NCI-H460 (cell line): ENCODE results near the gene RNF44. TPM values are rescaled to one million over a fixed set of nuclear protein-coding genes. Genes with fewer than 3 reads are reported as not detected.

Experiments used
- DNase-seq: peaks from one replicate; pipeline ENCODE4 v3.0.0-alpha.2; 2016; ENCODE audit warnings: low read depth; ENCODE audit errors: extremely low read depth
- total RNA-seq: library from RNA; depleted of rRNA; stranded (reverse); fragments of >200 nt; shearing (Covaris generic); gene quantifications from 2 replicates; pipeline ENCODE4 v1.2.3, GENCODE V29; 2014

RNF44 gene
- total RNA-seq, 1 experiment from 2014 or later: 24.5 TPM

- DNase-seq: no peak
Observed at GRCh38 chr5:176524987-176525386, 12.2 kb downstream of the RNF44 start.

- DNase-seq: no peak
Observed at GRCh38 chr5:176524138-176524537, 13.1 kb downstream of the RNF44 start.

DNA sequence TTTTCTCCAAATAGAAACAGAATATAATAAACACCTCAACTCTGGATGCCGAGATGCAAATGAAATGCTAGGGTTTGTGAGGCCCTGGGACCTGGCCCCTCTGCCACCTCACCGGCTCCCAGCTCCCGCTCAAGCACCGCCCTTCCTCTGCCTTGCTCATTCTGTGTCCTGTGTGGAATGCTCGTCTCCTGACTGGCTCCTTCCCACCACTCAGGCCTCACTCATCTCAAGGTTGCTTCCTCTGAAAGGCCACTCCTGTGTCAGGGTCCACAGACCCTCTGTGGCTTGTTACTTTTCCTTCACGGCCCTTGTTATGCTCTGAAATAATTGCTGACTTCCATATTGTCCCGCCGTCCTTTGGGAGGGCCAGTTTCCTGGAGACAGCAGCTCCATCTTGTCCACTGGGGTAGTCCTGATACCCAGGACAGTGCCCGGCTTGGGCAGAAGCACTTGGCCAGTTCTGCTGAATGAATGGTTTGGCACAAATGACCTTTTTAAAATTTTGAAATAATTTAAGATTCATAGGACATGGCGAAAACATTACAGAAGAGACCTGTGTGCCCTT lies 15.4 kb downstream of the RNF44 start:
- no peak for DNase-seq

GRCh38 chr5:176521286-176521685 lies 15.9 kb downstream of the RNF44 start:
- no peak for DNase-seq

DNA sequence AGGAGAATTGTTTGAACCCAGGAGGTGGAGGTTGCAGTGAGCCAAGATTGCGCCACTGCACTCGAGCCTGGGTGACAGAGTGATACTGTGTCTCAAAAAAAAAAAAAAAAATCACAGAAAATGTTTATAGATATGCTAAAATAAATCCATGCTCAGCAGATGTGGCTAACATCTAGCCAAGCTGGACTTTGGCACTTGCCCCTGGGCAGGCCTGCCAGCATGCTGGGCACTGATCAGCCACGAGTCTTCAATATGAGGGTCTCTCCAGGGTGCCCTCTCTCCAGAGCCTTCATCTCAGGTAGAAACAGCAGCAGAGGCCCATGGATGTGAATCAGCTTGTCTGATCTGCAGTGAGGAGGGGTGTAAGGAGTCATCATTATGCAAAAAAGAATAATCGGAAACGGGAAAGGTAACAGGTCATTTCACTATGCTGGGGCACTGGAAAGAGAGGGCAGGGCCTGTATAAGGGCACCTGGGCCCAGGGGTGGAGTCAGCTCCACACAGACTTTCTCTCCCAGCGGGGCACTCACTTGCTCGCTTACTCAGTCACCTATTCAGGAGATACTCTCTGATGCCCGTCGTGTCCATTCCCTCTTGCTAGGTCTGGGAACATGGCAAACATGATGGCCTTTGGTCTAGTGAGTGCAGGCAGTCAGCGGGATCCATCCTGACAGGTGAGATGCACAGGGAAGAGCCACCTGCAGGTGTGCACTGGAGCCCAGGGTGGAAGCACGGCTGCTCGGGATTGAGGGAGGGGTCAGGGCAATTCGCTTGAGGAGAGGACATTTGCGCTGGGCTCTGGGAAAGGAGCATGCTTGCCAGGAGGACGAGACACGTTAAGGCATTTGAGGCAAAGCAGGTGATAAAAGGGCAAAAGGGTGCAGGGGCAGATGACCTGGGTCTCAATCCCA lies 17.1 kb downstream of the RNF44 start:
- DNase-seq: no peak

GRCh38 chr5:176517053-176517661 lies 20.0 kb downstream of the RNF44 start:
- no peak for DNase-seq

DNA sequence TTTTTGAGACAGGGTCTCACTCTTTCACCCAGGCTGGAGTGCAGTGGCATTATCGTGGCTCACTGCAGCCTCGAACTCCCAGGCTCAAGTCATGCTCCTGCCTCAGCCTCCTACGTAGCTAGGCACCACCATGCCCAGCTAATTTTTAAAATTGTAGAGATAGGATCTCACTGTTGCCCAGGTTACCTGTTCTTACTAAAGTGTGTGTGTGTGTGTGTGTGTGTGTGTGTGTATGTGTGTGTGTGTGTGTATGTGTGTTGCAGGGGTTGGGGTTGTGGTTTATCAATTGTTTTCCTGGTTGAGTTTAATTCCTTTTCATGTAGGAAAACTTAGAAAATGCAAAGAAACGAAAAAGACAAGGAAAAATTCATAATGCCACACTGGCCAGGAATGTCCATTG lies 21.8 kb downstream of the RNF44 start:
- no peak for DNase-seq

GRCh38 chr5:176514244-176514950 lies 22.8 kb downstream of the RNF44 start:
- DNase-seq: no peak

- no peak for DNase-seq
Observed at GRCh38 chr5:176513788-176514187, 23.4 kb downstream of the RNF44 start.

DNA sequence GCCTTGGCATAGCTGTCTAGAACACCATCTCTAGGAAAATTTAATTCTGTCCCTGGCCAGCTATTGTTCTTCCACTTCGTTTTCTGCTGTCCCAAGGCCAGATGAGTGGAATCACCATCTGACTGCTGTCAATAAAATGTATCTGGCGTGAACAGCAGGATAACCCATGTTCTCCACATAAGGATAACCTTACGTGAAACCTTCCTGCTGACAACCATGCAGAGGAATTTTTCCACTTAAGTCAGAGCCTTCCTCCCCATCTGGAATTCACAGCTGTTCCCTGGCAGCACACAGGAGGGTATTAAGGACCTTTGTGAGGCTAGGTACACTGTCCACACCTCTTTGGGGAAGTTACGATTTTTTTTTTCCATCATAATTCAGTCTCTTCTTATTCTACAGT lies 28.6 kb downstream of the RNF44 start:
- no peak for DNase-seq

GRCh38 chr5:176507911-176508310 lies 29.3 kb downstream of the RNF44 start:
- no peak for DNase-seq

DNA sequence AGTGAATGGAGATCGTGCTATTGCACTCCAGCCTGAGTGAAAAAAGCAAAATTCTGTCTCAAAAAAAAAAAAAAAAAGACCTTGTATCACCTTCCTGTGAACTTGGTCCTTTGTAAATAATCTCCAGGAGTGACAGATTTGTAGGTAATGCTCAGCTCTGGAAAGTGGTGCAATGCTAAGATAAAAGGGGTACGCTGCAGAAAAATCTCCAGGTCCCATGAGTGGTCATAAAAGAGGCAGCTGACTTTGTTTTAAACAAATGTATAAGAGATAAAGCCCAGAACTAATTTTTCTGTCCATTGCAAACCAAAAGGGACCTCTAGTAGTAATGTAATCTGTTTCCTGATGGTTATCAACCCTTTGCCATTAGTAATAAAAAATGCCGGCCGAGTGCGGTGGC lies 33.7 kb downstream of the RNF44 start:
- no peak for DNase-seq

GRCh38 chr5:176501333-176501732 lies 35.9 kb downstream of the RNF44 start:
- DNase-seq: no peak

- DNase-seq: no peak
Observed at GRCh38 chr5:176500511-176500910, 36.7 kb downstream of the RNF44 start.

DNA sequence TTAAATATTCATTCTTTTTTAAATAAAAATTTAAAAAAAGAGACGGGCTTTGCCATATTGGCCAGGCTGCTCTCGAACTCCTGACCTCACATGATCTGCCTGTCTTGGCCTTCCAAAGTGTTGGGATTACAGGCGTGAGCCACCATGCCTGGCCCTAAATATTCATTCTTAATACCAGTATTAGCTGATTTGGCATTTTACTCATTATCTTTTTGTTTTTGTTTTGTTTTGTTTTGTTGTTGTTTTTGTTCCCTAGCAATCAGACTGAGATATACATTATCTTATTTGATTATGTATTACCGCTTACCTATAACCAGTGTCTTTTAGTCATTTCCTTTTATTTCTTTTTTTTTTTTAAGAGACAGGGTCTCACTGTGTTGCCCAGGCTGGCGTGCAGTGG lies 37.9 kb downstream of the RNF44 start:
- DNase-seq: no peak

- DNase-seq: no peak
Observed at GRCh38 chr5:176497852-176498251, 39.4 kb downstream of the RNF44 start.

DNA sequence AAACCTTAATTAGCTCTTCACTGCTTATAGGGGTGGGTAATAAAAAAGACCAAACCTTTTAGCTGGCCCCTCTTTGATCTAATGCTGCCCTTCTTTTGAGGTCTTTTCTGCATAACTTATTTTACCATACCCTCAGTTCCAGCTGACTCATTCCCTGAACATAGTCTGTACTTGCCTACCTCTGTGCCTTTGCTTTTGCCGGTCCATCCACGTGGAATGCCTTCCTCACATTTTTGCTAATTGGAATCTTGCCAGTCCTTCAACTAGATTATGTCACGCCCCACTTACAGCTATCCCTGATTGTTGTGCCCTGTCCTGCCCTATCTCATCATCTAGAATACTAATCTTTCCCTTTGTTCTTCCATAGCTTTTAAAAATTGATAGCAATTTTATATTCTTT lies 44.8 kb downstream of the RNF44 start:
- DNase-seq: no peak

GRCh38 chr5:176491901-176492300 lies 45.3 kb downstream of the RNF44 start:
- no peak for DNase-seq

DNA sequence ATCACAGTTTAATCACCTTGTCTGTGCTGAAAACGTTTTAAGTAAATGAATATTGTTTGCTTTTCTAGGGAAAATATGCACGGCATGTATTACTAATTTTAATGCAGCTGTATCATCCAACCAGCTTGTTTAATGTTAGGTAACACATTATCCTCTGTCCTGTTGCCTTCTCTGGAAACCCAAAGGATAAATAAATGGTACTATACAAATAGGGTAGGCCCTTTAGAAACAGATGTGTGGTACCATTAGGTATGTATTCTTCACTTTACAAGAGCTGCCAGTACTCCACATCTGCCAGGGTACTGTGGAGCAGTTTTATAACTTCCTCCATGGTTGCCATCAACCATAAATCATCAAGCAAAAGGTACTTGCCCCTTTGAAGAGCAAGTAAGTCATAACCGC lies 46.1 kb downstream of the RNF44 start:
- no peak for DNase-seq

- no peak for DNase-seq
Observed at GRCh38 chr5:176490301-176490700, 46.9 kb downstream of the RNF44 start.

DNA sequence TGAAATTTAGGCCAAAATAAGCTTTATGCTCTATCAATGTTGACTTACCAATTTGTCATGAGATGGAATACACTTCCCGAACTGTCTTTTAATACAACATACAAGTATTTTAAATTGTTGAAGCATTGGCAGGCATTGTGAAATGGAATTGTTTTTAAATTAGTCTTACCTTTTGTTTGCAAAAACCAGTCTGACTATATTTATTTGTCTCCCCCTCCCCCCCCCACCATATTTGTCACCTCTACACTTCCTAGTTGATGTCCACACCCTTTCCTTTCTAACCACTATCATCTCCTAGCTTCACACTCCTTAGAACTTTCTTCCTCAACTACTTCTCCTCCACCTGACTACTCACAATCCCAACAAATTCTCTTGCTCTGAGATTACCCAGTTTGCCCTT lies 48.1 kb downstream of the RNF44 start:
- no peak for DNase-seq
